G401 (cell line): ENCODE data around the gene SCN9A. TPM values are rescaled to one million over a fixed set of nuclear protein-coding genes. Genes with fewer than 3 reads are reported as not detected.

Source experiments
- DNase-seq: peaks from one replicate; pipeline ENCODE4 v3.0.0-alpha.2; 2015; ENCODE audit warnings: low spot score
- in situ Hi-C: cut with HindIII; loops from 2 replicates; pipeline ENCODE4 v1.10.0; 2016; ENCODE audit warnings: low sequenced_read_pairs, mixed read lengths
- total RNA-seq: library from RNA; depleted of rRNA; stranded (reverse); fragments of >200 nt; shearing (Covaris generic); gene quantifications from 2 replicates; pipeline ENCODE4 v1.2.3, GENCODE V29; 2014; rRNA removed

The SCN9A gene
- total RNA-seq, 1 experiment from 2014 or later, result not detected

DNA sequence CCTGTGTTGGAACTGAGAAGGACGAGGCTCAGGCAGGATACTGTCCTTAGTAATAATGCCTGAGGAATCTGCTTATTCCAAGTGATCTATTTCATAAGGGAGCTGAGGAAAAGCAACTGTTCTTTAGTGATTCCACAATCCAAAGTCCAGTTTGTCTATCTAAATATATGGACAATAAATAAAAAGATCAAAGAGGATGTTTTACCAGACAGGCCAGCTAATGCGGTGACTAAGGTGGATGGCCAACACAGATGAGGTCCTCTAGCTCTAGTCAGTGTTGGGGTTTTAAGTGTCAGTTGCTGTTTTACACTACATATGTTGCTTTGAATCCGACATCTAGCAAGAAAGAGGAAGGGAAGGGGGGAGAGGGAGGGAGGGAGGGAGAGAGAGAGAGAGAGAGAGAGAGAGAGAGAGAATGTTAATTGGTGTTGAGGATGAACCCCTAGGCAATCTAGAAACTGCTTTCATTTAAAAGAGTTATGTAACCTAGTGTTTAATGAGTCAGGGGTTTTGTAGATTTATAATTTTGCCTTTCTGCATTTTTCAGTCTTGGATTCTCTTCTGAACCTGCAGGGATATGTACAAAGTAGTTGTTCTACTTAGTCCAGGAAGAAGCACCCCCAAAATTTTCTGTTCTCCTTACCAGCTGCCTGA lies 220.9 kb downstream of the SCN9A start:
- in situ Hi-C loops, result no loop called here
- no peak for DNase-seq

DNA sequence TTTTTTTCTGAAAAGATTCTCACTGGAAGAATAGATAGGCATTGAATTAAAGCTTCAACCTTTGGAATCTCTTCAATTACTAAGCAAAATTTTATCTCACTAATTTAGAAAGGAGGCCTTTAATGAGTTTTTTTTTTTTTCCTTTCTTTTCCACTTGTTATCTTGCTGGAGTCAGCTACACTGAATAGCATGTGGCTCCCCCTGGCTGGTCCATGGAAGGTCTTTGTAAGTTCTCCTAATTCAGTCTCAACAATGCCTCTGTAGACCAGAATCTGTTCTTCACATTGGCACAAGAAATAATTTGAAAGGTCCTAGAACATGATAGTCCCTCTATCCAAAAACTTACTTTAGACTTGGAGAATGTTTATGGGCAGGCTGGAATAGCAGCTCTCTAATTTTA lies 223.7 kb downstream of the SCN9A start:
- in situ Hi-C loops, result no loop called here
- no peak for DNase-seq

DNA sequence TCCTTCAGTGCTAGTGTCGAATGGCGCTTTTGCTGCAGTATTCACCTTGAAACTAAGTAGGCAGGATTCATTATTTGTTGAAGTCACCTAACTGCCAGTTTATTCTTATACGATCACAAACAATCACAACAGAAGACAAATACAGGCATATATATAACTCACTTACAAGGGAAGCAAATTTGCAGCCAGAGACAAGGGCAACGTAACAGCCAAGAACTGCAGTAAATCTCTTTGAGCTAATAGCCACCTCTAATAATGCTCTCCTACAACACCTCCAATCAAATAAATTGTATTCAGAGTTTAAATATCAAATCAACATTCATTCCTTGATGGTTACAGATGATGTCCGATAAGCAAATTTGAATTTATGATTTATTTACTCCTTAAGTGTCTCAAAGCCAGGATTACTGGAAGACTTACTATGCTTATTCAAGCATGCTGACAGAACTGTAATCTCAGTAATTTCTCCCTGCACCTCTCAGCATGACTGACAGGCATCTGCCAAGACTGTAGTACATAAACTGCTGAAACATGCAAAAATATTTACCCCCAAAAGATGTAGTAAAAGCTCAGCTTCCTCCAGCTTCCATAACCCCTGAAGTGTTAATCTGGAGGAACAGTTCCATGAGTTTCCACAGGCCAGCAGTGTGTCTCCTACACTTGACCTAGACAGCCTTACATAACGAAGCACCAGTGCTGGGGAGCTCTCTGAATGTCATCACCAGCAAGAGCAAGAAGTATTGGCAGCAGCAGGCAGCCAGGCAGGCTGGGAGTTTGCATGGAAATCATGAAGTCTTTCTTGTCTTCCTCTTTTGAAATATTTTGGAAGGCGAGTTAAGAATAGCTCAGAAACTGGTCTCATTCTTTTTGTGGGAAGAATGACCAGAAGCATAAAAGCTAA lies 227.0 kb downstream of the SCN9A start:
- in situ Hi-C loops, result no loop called here
- peak; percentile 61 for DNase-seq

DNA sequence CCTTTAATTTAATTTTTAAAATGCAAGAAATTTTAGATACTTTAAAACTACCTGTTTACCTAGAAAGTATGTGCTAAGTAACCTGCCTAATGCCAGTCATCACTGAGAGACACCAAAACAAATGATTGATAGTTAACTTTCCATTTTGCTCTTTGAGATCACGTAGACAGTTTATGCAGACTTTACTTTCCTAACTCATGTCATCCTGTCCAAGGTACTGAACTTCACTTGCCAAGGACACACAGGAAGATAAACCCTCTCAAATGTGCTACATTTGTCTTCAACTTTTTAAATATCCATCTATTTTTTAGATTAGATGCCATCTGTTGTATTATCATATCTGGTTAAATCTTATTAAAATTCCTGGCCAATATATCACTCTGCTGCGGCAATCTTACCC lies 227.9 kb downstream of the SCN9A start:
- no peak for DNase-seq
- in situ Hi-C loops, result no loop called here

Other genes starting within 250 kb of the SCN9A start
- not detected in 2 replicates for gene SCN1A, start 247.9 kb downstream of the SCN9A start, total RNA-seq
- gene SCN7A, start 118.3 kb upstream of the SCN9A start, total RNA-seq, result not detected in 2 replicates